ENCODE results near the gene WIPI1.

DNA sequence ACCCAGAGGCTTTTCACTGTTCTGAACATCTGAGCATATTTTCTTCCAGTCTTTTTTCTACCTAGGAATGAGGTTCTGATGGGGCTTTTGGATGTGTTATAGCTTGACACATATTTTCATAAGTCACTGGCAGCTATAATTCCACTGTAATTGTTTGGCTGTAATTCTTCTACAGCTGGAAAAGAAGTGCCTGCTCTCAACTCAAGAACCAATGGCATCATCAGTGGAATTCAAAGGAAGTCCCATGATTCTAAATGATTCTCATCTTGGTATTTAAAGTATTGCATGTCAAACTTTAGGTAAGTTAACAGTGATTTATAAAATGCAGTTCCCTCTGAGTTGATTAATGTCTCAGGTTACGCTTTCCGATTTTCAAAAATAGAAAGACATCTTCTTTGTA lies 16.8 kb downstream of the WIPI1 start:
- no peak for TF ChIP-seq POLR2AphosphoS5 (IDR thresholded peaks at IDR 0.05; ENCODE audit: borderline replicate concordance, low read depth, low read length)
- TF ChIP-seq EZH2 (IDR thresholded peaks at IDR 0.05): no peak

All from SK-N-MC (cell line).